CD4-positive, alpha-beta T cell treated with Interleukin-2 at 100 ng/mL for 4 hours (primary cell): Measurements from ENCODE around the gene IRAK3.

Experiments
- DNase-seq: peaks from one replicate; pipeline ENCODE4 v3.0.0-alpha.2; 2020; ENCODE audit warnings: low spot score

Gene IRAK3

DNA sequence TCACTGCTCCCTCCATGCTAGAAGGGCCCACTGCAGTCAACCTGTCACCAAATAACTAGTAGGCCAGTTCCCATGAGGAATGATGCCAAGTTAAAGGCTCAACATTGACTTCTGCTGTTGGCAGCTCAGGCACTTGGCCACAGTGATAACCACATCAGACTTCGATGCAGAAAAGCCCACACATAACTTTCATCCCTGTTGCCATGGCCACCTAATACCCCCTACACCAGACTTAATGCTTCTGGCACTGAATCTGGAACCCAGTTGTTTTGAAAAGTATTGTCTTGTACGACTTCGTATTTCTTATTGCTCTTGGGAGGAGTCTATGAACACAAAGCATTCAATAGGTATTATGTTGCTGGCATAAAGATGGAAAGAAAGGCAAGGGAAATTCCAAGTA, 69.0 kb downstream of the IRAK3 start:
- DNase-seq: no peak

DNA sequence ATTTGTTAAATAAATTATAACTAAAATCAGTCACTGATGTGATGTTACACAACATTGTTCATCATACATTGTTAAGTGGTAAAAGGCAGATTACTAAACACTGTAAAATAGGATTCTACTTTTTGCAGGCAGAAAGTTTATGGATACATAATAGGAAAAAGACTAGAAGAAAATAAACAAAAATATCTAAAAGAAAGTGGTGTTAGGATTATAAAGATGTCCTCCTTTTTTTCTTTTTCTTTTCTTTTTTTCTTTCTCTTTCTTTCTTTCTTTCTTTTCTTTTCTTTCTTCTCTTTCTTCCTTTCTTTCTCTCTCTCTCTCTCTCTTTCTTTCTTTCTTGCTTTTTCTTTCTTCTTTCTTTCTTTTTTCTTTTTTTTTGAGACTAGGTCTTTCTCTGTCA, 73.7 kb downstream of the IRAK3 start:
- no peak for DNase-seq

DNA sequence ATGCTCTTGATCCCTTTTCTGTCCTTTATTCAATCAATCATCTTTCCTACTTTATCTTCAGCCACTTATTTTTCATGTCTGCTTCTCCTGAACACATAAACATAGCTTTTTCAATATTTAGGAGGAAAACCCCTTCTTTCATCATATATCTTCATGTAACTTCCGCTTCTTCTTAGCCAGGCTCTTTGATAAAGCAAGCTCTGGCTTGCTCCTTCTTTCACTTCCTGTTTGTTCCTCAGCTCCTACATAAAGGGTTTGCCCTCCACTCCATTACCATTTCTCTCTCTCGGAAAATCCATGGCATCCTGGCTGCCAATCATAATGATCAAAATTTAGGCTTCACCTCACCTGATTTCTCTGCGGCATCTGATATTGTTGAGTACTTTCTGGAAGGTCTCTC, 79.5 kb downstream of the IRAK3 start:
- DNase-seq: no peak

DNA sequence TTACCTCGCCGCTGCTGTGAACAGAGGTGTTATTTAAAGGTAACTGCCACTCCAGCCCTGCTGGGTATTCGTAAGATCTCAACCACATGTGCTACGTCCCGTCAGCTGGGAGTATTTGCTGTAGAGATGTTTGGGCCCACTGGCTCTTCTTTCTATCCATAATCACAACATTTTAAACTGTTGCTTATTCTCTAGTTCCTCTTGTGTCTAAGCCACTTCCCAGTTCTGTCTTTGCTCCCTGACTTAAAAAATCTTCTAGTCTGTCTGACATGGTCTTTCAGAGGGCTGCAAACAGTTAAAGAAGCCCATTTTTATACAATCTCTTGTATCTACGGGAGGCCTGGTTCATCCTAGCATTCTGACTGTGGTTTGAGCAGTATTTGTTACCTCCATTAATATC, 80.1 kb downstream of the IRAK3 start:
- no peak for DNase-seq

DNA sequence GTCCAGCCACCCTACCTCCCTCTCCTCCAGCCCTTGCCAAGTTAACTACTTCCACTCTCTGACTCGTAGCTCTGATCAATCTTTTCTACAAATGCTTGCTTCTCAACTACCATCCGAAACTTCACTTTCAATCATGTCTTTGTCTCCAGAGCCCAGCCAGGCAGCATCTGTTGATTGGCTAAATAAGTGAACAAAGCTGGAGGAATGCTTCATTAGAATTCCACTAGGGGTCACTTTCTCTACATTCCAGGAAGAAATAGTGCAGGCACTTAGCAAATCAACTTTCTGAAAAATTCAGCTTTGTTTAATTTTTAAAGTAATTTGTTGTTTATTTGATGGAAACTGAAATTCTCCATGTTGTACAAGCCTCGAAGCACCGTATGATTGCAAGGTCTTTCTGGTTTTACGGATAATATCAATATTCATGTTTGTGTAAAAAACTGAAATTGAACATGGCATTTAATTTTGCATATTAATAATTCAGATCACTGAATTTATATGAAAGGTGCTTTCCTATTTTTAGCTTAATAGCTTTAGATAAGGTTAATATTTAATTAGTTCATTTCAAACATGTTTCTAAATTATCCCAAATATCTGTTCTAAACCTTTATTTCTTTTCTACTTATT, 80.9 kb downstream of the IRAK3 start:
- DNase-seq: peak; percentile 62

DNA sequence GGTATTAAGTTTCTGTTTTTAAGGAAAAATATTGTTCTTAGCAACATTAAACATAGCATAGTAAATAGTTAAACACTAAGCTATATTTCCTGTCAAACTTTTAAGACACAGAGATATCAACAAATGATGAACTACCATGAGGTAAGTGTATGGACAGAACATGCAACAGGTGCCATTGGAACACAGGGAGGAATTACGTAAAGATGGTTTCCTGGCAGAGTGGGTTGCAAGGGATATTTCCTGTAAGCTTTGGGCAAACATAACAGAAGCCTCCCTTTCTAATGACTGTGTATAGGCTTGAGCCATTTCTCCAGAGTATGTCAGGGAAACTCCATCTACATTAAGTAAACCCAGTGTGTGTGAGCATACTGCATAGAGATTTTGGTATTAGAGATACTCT, 81.6 kb downstream of the IRAK3 start:
- no peak for DNase-seq

DNA sequence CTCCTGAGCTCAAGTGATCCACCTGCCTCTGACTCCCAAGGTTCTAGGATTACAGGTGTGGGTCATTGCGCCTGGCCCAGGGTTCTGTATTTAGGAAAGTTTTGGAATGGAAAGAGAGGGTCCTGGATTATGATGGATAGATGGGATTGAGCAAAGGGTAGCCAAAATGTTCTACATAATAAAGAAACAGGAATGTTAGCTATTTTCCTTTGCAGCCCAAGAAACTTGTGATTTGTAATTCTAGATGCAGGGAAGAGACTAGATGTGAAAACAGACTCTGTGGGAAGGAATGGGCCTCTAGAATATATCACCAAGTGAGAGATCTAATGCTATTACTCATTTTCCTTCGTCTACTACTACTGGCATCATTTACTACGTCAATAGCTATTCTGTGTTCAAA, 83.6 kb downstream of the IRAK3 start:
- no peak for DNase-seq

DNA sequence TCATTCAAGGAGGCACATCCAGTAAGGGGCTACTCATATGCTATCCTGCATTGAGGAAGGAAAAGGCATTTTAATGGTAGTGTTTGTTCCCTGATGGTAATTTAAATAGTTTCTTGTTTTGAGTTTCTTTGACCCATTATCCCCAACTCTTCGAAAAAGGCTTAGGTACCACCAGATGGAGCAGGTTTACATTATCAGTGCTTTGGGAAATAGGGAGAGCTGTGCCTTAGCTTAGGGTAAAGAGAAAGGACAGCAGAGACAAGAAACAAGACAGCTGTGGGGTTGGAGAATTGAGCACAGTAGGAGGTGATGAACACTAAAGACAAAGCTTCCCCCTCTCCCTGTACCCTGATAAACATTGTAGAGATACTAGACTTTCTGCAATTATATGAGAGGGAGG, 84.1 kb downstream of the IRAK3 start:
- DNase-seq: no peak

DNA sequence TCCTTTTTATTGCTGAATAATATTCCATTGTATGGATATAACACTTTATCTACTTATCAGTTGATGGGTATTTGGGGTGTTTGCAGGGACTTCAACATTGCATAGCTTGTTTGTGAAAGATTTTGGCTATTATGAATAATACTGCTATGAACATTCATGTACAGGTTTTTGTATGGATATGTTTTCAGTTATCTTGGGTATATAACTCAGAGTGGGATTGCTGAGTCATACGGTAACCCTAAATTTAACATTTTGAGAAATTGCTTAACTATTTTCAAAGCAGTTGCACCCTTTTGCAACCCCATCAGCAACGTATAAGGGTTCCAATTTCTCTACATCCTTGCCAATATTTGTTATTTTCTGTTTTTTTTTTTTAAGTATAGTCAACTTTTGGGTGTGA, 86.0 kb downstream of the IRAK3 start:
- DNase-seq: no peak

DNA sequence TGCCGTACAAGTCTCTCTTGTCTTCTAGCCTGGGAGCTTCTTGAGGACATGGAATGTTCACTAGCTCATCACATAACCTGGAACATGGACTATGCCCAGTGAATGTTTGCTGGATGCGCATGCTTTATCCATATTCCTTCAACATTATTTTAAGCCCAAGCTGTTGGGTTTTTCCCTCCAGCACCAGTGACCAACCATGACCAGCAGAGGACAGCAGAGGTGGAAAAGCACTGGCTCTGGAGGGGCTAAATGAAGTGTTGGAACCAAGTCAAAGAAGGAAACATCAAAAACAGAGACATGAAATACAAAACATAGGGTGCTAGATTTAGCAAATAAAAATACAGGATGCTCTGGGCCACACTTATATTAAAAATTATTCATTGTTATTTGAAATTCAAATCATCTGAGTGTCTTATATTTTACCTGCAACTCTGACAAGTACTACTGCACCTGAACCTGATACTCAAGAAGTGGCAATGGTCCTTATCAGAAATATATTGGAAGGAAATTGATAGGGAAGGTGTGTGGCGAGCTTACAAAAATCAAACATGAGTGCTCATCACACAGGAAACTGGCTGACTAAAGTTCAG, 90.2 kb downstream of the IRAK3 start:
- peak; percentile 62 for DNase-seq

DNA sequence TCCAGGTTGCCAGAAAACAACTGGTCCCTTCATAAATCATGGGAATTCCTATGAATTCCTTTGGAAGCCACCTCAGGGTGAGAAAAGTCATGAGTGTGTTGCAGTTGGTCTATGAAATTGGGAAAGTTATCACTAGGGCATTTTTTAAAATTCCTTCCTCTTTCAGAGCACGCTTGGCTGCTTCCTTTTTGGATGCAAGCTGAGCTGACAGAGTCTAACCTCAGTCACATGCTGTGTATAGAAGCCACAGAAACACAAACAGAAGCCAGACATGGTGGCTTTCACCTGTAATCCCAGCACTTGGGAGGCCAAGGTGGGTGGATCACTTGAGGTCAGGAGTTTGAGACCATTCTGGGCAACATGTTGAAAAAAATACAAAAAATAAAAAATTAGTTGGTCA, 91.5 kb downstream of the IRAK3 start:
- no peak for DNase-seq

DNA sequence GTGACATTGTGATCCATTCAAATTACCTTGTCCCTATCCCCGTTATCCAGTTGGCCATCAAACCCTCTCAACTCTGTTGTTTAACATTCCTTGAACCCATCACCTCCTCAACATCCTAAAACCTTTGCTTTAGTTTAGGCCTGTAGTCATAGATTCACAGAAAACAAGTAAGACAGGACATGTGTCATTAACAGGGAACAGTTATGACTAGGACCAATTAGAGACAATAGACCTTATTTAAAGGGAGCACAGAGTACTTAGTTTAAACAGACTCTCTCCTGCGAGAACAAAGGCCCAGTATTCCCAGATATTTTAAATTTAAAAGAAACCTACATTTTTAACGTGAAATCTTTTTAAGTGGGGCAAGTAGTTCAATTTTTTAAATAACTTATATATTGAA, 93.2 kb downstream of the IRAK3 start:
- no peak for DNase-seq

DNA sequence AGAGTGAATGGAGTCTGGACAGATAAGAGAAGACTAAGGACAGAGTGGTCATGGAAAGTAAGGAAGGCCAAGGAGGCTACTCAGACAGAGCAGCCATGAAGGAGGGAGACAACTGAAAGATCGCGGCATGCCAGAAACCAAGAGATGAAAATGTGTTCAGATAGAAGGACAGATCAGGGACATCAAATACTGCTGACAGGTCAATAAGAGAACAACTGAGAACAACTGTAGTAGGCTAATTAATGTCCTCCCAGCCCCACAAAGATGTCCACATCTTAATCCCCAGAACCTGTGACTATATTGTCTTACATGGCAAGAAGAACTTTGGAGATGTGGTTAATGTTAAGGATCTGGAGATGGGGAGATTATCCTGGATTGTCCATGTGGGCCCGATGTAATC, 98.3 kb downstream of the IRAK3 start:
- no peak for DNase-seq

DNA sequence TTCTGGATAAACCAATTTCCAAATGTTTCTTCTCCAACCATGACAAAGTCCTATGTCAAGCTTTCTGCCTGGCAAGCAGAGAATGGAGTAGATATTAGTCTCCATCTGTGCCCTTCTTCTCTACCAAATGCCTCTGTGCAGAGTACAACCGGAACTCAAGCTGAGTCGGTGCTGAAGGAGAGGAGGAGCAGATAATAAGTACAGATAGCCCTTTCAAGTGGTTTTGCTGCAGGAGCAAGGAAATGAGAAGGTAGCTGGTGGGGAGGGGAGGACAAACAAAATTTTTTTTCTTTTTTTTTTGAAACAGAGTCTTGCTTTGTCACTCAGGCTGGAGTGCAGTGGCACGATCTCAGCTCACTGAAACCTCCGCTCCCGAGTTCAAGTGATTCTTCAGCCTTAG, 99.1 kb downstream of the IRAK3 start:
- peak; percentile 86 for DNase-seq

DNA sequence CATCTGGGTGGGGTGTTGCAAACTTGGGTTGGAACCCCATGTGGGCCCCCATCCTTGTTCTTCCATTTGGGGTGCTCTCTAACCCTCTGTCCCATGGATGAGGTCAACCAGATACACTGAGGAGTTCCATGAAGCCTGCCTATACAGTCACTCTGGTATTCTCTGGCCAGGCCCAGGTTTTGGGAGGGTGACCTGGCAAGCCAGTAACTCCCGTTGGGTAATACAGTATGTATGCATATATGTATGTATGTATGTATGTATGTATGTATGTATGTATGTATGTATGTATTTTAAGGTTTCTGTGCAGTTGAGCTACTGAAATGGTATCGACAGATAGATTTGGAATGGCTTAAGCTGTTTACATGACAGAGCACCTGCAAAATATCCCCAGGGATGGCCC, 100.5 kb downstream of the IRAK3 start:
- DNase-seq: no peak

DNA sequence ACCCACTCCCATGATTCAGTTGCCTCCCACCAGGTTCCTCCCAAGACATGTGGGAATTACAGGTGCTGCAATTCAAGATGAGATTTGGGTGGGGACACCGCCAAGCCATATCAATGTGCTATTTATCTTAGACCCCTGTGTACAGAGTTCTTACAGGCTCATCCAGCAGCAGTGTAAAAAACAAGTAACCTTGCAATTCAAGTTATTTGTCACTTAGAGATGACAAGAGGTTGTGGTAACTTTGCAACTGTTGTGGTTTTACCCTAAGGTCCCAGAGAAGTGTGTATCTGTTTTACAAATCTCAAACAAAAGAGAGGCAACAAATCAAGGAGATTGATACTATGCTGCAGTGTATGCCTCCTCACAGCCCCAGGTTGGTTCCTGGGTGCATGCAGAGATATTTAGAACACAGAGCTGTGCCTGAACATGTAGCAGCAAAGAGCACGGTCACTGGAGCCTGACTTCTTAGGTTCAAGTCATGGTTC, 101.7 kb downstream of the IRAK3 start:
- DNase-seq: peak; percentile 67

DNA sequence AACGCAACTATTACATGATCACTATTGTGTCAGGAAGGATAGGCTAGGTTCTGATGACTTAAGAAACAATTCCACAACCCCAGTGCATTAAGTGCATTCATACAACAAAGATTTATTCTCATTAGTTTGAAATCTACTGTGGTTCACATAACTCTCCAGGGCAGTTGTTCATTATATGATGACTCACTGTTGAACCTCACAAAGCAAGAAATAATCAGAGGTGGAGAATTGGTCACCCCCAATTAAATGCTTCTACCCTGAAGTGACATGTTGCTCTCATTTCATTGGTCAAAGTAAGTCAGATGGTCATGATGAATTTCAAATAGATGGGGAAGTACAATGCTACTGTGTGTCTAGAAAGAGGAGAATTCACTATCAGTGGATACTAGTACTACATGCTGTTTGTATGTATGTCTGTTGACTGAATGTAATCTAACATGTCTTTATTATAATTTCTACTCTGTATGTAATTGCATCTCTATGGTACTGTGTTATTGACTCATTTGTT, 107.2 kb downstream of the IRAK3 start:
- DNase-seq: no peak

DNA sequence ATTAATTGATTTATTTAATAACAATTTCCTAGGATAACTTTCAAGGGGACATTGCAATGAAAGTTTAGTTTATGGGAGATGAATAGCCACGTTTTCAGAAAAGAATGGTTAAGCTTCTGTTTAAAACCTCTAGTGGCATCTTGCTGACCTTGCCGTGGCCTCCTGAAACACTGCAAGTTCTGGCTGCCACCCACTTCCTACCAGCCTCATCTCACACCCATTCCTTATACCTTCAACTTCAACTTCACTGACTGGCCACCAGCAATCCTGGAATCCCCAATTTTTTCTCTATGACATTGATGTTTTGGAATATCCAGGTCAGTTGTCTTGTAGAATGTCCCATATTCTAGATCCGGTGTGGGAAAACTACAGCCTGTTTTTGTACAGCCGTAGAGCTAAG, 108.1 kb downstream of the IRAK3 start:
- DNase-seq: no peak

DNA sequence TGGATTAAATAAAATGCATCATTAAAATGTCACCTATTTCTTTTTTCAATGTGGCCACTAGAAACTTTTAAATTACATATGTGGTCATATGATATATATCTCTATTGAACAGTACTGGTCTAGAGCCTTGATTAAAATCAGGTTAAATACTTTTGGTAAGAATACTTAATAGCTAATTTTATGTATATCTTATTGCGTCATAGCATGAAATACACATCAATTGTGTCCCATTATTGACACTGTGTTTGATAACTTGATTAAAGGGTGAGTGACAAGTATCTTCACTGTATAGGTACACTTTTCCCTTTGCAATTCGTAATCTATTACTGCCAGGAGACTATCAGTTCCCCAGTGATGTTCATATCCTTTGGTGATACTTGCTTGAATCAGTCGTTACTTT, 108.9 kb downstream of the IRAK3 start:
- no peak for DNase-seq

DNA sequence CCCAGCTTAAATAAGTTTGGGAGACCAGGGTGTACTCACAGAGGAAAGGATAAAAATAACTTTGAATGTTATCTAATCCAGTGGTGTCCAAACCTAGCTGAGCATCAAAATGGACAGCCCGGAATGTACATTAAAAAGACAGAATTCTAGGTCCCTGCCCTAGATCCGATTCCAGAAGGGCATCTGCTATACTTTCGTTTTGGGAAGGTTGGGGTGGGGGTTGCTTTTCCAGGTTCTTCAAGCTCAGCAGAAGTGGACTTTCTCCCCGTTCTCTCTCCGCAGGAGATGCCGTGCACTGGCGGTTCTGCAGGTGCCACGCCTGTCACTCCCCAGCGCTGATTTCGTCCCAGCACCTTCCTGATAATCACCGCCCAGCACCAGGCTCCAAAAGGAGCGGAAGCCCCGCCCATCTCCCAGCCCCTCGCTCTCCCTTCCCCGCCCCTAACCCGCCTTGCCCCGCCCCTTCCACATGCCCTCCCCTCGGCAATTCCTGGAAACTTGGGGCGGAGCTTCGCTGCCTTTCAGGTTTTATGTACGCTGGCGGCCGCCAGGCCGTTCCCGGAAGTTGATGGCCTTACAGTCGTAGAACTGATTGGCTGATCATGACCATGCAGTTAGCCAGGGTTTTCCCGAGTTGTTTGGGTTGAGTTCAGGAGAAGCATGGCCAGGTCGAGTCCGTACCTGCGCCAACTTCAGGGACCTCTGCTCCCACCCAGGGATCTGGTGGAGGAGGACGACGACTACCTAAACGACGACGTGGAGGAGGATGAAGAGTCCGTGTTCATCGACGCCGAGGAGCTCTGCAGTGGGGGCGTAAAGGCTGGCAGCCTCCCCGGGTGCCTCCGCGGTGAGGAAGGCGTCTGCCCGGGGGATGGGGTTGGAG, 113.2 kb downstream of the IRAK3 start, which contains the start of gene HELB:
TSS of gene HELB (plus strand) at position 550 of the 883 bp plus-strand sequence. CDS start at position 661, 111 bp downstream.
- peak; percentile 97 for DNase-seq

DNA sequence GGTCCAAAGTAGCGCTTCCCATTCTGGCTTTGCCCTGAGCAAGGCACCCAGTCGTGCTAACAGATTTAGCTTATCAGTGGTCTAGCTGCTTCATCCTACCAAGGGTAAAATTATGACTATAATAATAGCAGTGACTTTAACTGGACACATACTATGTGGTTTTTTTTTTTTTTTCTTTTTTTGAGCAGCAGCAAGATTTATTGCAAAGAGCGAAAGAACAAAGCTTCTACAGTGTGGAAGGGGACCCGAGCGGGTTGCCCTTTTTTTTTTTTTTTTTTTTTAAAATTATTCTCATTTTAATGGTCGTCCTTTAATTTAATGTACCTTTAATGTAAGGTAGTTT, 113.8 kb downstream of the IRAK3 start:
- DNase-seq: no peak

DNA sequence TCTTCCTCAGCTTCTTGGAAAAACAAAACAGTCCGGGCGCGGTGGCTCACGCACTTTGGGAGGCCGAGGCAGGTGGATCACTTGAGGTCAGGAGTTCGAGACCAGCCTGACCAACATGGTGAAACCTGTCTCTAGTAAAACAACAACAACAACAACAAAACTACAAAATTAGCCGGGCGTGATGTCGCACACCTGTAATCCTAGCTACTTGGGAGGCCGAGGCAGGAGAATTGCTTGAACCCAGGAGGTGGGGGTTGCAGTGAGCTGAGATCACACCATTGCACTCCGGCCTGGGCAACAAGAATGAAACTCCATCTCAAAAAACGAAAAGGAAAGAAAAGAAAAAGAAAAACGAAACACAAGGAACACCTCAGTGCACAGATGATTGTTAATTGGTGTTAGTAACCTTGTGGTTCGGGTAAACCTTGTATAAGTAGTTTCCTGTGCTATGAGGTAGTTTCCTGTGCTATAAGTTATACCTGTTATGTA, 114.3 kb downstream of the IRAK3 start:
- DNase-seq: peak; percentile 63
